Panc1 (cell line): Measurements from ENCODE around the gene SH3TC1.

Experiments used
- POLR2AphosphoS5 ChIP-seq: IDR thresholded peaks from 2 replicates; pipeline ENCODE4 v1.6.1; 2012; ENCODE audit warnings: mild to moderate bottlenecking, low read depth, low read length, moderate library complexity
- TF ChIP-seq, protein P1 (sequence below): fragments of 450-650 bp; IDR thresholded peaks from 2 replicates; pipeline ENCODE4 v1.5.1; 2017; ENCODE audit warnings: mild to moderate bottlenecking
- TF ChIP-seq, protein P2 (sequence below), 2 experiments: IDR thresholded peaks; 2 replicates each; pipeline ENCODE4 v1.6.1; 2011 to 2012; ENCODE audit warnings: low read depth in 2 of 2, control low read depth in 1 of 2, low read length in 1 of 2, mild to moderate bottlenecking in 1 of 2, moderate library complexity in 1 of 2; ENCODE audit not compliant: insufficient read depth in 1 of 2

DNA sequence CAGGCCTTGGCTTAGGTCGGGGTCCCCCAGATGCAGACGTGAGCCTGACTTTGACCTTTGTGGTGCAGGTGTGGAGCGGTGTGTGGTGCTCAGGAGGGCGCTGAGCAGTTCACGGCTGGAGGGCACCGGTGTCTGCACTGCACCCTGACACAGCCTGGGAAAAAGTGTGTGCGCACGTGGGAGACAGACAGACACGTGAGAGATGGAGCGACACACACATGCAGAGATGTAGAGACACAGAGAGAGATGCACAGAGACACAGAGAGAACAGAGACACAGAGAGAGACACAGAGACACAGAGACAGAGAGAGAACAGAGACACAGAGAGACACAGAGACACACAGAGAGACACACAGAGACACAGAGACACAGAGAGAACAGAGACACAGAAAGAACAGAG is 64.3 kb downstream of the SH3TC1 start:
- no peak for TF ChIP-seq POLR2AphosphoS5
- TF ChIP-seq, protein P1, sequence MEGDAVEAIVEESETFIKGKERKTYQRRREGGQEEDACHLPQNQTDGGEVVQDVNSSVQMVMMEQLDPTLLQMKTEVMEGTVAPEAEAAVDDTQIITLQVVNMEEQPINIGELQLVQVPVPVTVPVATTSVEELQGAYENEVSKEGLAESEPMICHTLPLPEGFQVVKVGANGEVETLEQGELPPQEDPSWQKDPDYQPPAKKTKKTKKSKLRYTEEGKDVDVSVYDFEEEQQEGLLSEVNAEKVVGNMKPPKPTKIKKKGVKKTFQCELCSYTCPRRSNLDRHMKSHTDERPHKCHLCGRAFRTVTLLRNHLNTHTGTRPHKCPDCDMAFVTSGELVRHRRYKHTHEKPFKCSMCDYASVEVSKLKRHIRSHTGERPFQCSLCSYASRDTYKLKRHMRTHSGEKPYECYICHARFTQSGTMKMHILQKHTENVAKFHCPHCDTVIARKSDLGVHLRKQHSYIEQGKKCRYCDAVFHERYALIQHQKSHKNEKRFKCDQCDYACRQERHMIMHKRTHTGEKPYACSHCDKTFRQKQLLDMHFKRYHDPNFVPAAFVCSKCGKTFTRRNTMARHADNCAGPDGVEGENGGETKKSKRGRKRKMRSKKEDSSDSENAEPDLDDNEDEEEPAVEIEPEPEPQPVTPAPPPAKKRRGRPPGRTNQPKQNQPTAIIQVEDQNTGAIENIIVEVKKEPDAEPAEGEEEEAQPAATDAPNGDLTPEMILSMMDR = no peak
- TF ChIP-seq, protein P2, sequence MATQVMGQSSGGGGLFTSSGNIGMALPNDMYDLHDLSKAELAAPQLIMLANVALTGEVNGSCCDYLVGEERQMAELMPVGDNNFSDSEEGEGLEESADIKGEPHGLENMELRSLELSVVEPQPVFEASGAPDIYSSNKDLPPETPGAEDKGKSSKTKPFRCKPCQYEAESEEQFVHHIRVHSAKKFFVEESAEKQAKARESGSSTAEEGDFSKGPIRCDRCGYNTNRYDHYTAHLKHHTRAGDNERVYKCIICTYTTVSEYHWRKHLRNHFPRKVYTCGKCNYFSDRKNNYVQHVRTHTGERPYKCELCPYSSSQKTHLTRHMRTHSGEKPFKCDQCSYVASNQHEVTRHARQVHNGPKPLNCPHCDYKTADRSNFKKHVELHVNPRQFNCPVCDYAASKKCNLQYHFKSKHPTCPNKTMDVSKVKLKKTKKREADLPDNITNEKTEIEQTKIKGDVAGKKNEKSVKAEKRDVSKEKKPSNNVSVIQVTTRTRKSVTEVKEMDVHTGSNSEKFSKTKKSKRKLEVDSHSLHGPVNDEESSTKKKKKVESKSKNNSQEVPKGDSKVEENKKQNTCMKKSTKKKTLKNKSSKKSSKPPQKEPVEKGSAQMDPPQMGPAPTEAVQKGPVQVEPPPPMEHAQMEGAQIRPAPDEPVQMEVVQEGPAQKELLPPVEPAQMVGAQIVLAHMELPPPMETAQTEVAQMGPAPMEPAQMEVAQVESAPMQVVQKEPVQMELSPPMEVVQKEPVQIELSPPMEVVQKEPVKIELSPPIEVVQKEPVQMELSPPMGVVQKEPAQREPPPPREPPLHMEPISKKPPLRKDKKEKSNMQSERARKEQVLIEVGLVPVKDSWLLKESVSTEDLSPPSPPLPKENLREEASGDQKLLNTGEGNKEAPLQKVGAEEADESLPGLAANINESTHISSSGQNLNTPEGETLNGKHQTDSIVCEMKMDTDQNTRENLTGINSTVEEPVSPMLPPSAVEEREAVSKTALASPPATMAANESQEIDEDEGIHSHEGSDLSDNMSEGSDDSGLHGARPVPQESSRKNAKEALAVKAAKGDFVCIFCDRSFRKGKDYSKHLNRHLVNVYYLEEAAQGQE (IDR thresholded peaks at IDR 0.05; ENCODE audit: insufficient read depth in 1 of 2, low read depth in 2 of 2, low read length in 1 of 2) = no peak
